Right lobe of liver (tissue), 6 donors: ENCODE data around the gene NATD1. TPM values are rescaled to one million over a fixed set of nuclear protein-coding genes. Genes with fewer than 3 reads are reported as not detected.
A peak's percentile ranks its signal among the peaks of the same experiment; 100 is the strongest.

Experiments used
- ATAC-seq, 4 donors: fragments of 200-7000 bp; cut with Tn5 transposase; one replicate each; pipeline ENCODE4 v1.9.1; 2020; ENCODE audit warnings: mild to moderate bottlenecking in 4 of 4, moderate library complexity in 4 of 4
- DNase-seq, 3 donors: peaks; one replicate each; pipeline ENCODE4 v3.0.0-alpha.2; 2020
- H3K27ac ChIP-seq, 3 donors: fragments of 200-600 bp; one replicate each; pipeline ENCODE4 v1.8.0; 2022
- H3K27me3 ChIP-seq, 2 donors: fragments of 200-600 bp; one replicate each; pipeline ENCODE4 v1.8.0; 2022
- H3K36me3 ChIP-seq, 4 donors: fragments of 200-600 bp; sonication (generic) in 1 of 4; one replicate each; pipeline versions ENCODE4 v1.5.1 to v1.8.0; 2017 to 2022; ENCODE audit warnings: control low read depth in 1 of 4
- H3K4me1 ChIP-seq, 4 donors: fragments of 200-600 bp; sonication (generic) in 1 of 4; one replicate each; pipeline versions ENCODE4 v1.5.1 to v1.8.0; 2017 to 2022; ENCODE audit warnings: control low read depth in 1 of 4
- H3K4me3 ChIP-seq, 3 donors: fragments of 200-600 bp; one replicate each; pipeline ENCODE4 v1.8.0; 2022
- H3K9me3 ChIP-seq, 4 donors: fragments of 200-600 bp; sonication (generic) in 1 of 4; one replicate each; pipeline versions ENCODE4 v1.5.1 to v1.8.0; 2017 to 2022; ENCODE audit warnings: control low read depth in 1 of 4
- CTCF ChIP-seq, 4 donors: fragments of 200-600 bp in 3 of 4; fragments of 450-650 bp in 1 of 4; IDR thresholded peaks; one replicate each; pipeline versions ENCODE4 v1.5.1 to v1.8.0; 2016 to 2022; ENCODE audit warnings: antibody characterized with exemption in 4 of 4, mild to moderate bottlenecking in 2 of 4
- POLR2A ChIP-seq: fragments of 450-650 bp; IDR thresholded peaks from one replicate; pipeline ENCODE4 v1.6.1; 2017; ENCODE audit warnings: antibody characterized with exemption, mild to moderate bottlenecking
- WGBS: methylation state at CpG from one replicate; pipeline ENCODE4 v1.1.6; 2018; ENCODE audit warnings: low coverage, low lambda C conversion rate; ENCODE audit not compliant: insufficient coverage; ENCODE audit errors: missing lambda C conversion rate; 5-methylcytosine and 5-hydroxymethylcytosine counted together
- intact Hi-C, 2 donors: fragments of 100-400 bp; cut with DNase I; formaldehyde crosslinking; loops; one replicate each; pipeline versions ENCODE4 v1.11.2 to v1.14.1; 2022
- total RNA-seq, 6 experiments: library from RNA; depleted of rRNA in 2 of 6; stranded (reverse); fragments of >200 nt in 2 of 6; fragmentation: NEBNext Ultra II Directional in 3 of 6; extraction: Animal tissue kit (Norgen Biotek cat#: 25700) in 3 of 6; gene quantifications; one replicate each; pipeline versions ENCODE4 v1.1.0 to v1.2.4, GENCODE V29; 2016 to 2023
- donor health status: DM: no; HTN: yes; CAD: no.
- donor health status: DM: no; HTN: no; CAD: no.
- donor health status: DM: no; HTN: no; CAD: no.
- donor health status: DM: no; HTN: yes; CAD: no.
- donor health status: DM: no; HTN: yes; CAD: no.

The NATD1 gene
- total RNA-seq, 6 experiments from 2014 or later: 3.3 to 5.5 (median 4.7) TPM

DNA sequence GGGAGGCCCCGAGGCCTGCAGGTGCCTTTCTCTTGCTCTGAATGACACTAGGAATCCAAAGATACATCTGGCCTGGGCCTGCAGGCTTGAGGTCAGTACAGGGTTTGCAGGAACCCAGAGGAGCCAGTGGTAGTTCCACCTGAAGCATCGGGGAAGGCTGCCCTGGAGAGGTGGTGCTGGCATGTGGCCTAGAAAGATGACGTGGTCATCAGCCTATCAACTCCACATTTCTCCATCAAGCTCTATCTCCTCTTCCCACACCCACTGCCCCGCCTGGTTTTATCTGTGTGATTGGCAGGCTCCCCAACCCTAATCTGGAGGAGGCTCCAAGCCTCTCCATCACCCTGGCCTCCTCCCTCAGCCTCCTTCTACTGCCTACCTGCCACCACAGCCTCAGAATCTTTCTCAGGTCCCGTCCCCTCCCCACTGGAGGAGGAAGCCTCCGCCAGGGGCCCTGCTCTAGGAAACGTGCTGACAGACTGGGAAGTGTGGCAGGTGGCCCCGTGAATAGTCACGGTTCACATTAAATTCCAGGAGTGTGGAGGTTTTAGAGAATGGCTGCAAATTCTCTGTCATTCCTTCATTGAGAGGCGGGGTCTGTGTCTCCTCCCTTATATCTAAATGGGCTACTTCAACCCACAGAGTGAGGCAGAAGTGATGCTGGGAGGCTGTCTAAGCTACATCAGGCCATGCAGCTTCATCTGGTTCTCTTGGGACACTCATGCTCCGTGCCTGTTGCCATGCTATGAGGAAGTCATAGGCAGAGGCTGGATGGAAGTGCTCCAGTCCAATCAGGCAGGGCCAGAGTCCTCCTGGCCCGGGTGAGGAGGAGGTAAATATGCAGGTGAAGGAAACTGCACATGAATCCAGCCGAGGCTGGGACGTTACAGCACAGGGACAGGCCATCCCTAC lies 19.9 kb upstream of the NATD1 start:
- DNase-seq: no peak
- peaks cover 0 to 6% (median 2%) of the 10 kb centered on the region in 4 donors for H3K4me1 ChIP-seq
- 57% methylated on average over 13 of the region's 14 CpGs for WGBS
- TF ChIP-seq CTCF (IDR thresholded peaks at IDR 0.05) (no peak), POLR2A (no peak)
- H3K36me3 ChIP-seq: no peaks in the 10 kb centered on the region
- H3K4me3 ChIP-seq: no peak overlapping the region
- H3K27me3 ChIP-seq: no peaks in the 10 kb centered on the region
- intact Hi-C loops: loop anchor here (10.0 kb wide), 2 partner anchors 158 to 172 kb away; no protein-coding TSS in a partner anchor
- H3K27ac ChIP-seq: no peak overlapping the region
- H3K9me3 ChIP-seq: no peaks in the 10 kb centered on the region
- peak in 2 of 4 donors; percentile 13 to 14 for ATAC-seq

GRCh38 chr17:21272250-21272649 lies 19.0 kb upstream of the NATD1 start:
- DNase-seq: no peak
- intact Hi-C loops: loop anchor here (10.0 kb wide), 2 partner anchors 157 to 173 kb away; no protein-coding TSS in a partner anchor
- Histone ChIP-seq H3K36me3 (no peaks in the 10 kb centered on the region), H3K27ac (no peak overlapping the region), H3K4me3 (no peak overlapping the region), H3K4me1 (peaks cover 0 to 6% (median 2%) of the 10 kb centered on the region in 4 donors), H3K27me3 (no peaks in the 10 kb centered on the region), H3K9me3 (no peaks in the 10 kb centered on the region)
- no peak for TF ChIP-seq POLR2A
- TF ChIP-seq CTCF (IDR thresholded peaks at IDR 0.05): no peak
- ATAC-seq: no peak
- WGBS: 78% methylated on average over 2 of the region's 3 CpGs

DNA sequence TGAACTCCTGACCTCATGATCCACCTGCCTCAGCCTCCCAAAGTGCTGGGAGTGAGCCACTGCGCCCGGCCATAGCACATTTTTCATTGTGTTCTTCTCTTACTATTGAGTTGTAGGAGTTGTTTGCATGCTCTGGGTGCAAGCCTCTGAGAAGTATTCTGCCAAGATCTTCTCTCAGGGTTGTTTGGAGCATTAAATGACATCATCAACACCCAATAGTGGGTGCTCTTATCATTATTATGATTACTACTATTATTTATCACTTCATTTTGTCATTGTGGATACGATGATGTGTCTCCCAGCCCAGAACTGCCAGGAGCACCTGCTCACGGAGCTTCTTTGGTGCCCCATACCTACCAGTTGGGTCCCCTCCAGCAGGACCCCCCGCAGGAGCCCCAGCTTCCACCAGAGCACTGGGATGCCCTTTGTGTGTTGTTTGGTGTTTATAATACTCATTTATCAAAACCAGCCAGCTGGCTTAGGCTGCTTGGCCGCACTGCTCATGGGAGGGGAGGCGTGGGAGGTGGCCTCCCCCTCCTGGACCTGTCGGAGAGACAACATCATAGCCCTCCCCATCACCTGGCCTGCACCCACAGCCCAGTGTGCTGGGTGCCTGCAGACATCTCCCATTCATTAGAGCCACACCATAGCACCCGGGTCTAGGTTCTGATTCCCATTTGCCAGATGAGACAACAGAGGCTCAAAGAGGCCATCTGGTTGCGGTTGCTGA lies 18.4 kb upstream of the NATD1 start:
- ATAC-seq: no peak
- WGBS: 77% methylated on average over 5 of the region's 10 CpGs
- no peak for TF ChIP-seq CTCF (IDR thresholded peaks at IDR 0.05)
- TF ChIP-seq POLR2A: no peak

GRCh38 chr17:21269394-21269793 lies 16.2 kb upstream of the NATD1 start:
- DNase-seq: no peak
- Histone ChIP-seq H3K4me1 (no peaks in the 10 kb centered on the region), H3K4me3 (no peak overlapping the region), H3K9me3 (no peaks in the 10 kb centered on the region), H3K27me3 (no peaks in the 10 kb centered on the region), H3K36me3 (no peaks in the 10 kb centered on the region), H3K27ac (no peak overlapping the region)
- ATAC-seq: no peak
- WGBS: 58% methylated on average over 8 of the region's 8 CpGs
- intact Hi-C loops: no loop called here
- TF ChIP-seq POLR2A (no peak), CTCF (IDR thresholded peaks at IDR 0.05) (no peak)

More for the DNA sequence above, 18.4 kb upstream of the NATD1 start:
- H3K36me3 ChIP-seq: no peaks in the 10 kb centered on the region
- no peak overlapping the region for H3K27ac ChIP-seq
- no peak for DNase-seq
- no peaks in the 10 kb centered on the region for H3K27me3 ChIP-seq
- no peaks in the 10 kb centered on the region for H3K9me3 ChIP-seq
- peaks cover 0 to 6% (median 2%) of the 10 kb centered on the region in 4 donors for H3K4me1 ChIP-seq
- no peak overlapping the region for H3K4me3 ChIP-seq
- intact Hi-C loops: loop anchor here (10.0 kb wide), 2 partner anchors 157 to 173 kb away; no protein-coding TSS in a partner anchor
